ENCODE measurements around the gene FBXO47.
"Not testable (repeated sequence)": the region's sequence is repeated elsewhere in the genome, so short reads cannot be mapped to it uniquely, and the experiment has no call there.

The FBXO47 gene

GRCh38 chr17:38925263-38925995 is 41.8 kb downstream of the FBXO47 start, which contains the start of gene LASP1NB:
Gene LASP1NB, plus strand, starts transcription at chr17:38925614.
- peak in 1 of 2 donors; percentile 16 for DNase-seq (ENCODE audit: low read depth in 2 of 2, low spot score in 1 of 2)

GRCh38 chr17:38922538-38923297 is 44.5 kb downstream of the FBXO47 start:
- no peak for DNase-seq (ENCODE audit: low read depth in 2 of 2, low spot score in 1 of 2)

GRCh38 chr17:38921756-38922411 is 45.3 kb downstream of the FBXO47 start:
- no peak for DNase-seq (ENCODE audit: low read depth in 2 of 2, low spot score in 1 of 2)

GRCh38 chr17:38920374-38921291 is 46.6 kb downstream of the FBXO47 start:
- no peak for DNase-seq (ENCODE audit: low read depth in 2 of 2, low spot score in 1 of 2)

GRCh38 chr17:38919316-38920078 is 47.7 kb downstream of the FBXO47 start:
- no peak for DNase-seq (ENCODE audit: low read depth in 2 of 2, low spot score in 1 of 2)

- no peak for DNase-seq (ENCODE audit: low read depth in 2 of 2, low spot score in 1 of 2)
These were observed 48.3 kb downstream of the FBXO47 start for GRCh38 chr17:38918916-38919315.

- no peak for DNase-seq (ENCODE audit: low read depth in 2 of 2, low spot score in 1 of 2)
These were observed 48.9 kb downstream of the FBXO47 start for GRCh38 chr17:38918129-38918913.

- DNase-seq (ENCODE audit: low read depth in 2 of 2, low spot score in 1 of 2), result no peak
These were observed 49.9 kb downstream of the FBXO47 start for GRCh38 chr17:38917259-38917658.

- no peak for DNase-seq (ENCODE audit: low read depth in 2 of 2, low spot score in 1 of 2)
These were observed 50.4 kb downstream of the FBXO47 start for GRCh38 chr17:38916771-38917170.

- DNase-seq (ENCODE audit: low read depth in 2 of 2, low spot score in 1 of 2), result no peak
These were observed 51.6 kb downstream of the FBXO47 start for GRCh38 chr17:38915639-38915995.

- no peak for DNase-seq (ENCODE audit: low read depth in 2 of 2, low spot score in 1 of 2)
These were observed 52.2 kb downstream of the FBXO47 start for GRCh38 chr17:38914741-38915638.

GRCh38 chr17:38912221-38912813 is 54.9 kb downstream of the FBXO47 start:
- DNase-seq (ENCODE audit: low read depth in 2 of 2, low spot score in 1 of 2), result no peak

- DNase-seq (ENCODE audit: low read depth in 2 of 2, low spot score in 1 of 2), result not testable (repeated sequence)
These were observed 55.5 kb downstream of the FBXO47 start for GRCh38 chr17:38911731-38912081.

GRCh38 chr17:38911081-38911730 is 56.0 kb downstream of the FBXO47 start:
- DNase-seq (ENCODE audit: low read depth in 2 of 2, low spot score in 1 of 2), result no peak

- DNase-seq (ENCODE audit: low read depth in 2 of 2, low spot score in 1 of 2), result no peak
These were observed 56.9 kb downstream of the FBXO47 start for GRCh38 chr17:38910325-38910724.

GRCh38 chr17:38908676-38909181 is 58.5 kb downstream of the FBXO47 start:
- DNase-seq (ENCODE audit: low read depth in 2 of 2, low spot score in 1 of 2), result no peak

GRCh38 chr17:38907930-38908675 is 59.1 kb downstream of the FBXO47 start:
- no peak for DNase-seq (ENCODE audit: low read depth in 2 of 2, low spot score in 1 of 2)

All from stimulated activated CD8-positive, alpha-beta memory T cell treated with anti-CD3 and anti-CD28 coated beads, Interleukin-4, amount 100 ng/mL, for 4 hours (primary cell).